ENCODE data around the gene DENND6B. TPM values are rescaled to one million over a fixed set of nuclear protein-coding genes. Genes with fewer than 3 reads are reported as not detected.
A peak's percentile ranks its signal among the peaks of the same experiment; 100 is the strongest.

DENND6B gene
- total and polyA plus RNA-seq, 2 experiments from 2014 or later, result 0.71 to 1.3 TPM

DNA sequence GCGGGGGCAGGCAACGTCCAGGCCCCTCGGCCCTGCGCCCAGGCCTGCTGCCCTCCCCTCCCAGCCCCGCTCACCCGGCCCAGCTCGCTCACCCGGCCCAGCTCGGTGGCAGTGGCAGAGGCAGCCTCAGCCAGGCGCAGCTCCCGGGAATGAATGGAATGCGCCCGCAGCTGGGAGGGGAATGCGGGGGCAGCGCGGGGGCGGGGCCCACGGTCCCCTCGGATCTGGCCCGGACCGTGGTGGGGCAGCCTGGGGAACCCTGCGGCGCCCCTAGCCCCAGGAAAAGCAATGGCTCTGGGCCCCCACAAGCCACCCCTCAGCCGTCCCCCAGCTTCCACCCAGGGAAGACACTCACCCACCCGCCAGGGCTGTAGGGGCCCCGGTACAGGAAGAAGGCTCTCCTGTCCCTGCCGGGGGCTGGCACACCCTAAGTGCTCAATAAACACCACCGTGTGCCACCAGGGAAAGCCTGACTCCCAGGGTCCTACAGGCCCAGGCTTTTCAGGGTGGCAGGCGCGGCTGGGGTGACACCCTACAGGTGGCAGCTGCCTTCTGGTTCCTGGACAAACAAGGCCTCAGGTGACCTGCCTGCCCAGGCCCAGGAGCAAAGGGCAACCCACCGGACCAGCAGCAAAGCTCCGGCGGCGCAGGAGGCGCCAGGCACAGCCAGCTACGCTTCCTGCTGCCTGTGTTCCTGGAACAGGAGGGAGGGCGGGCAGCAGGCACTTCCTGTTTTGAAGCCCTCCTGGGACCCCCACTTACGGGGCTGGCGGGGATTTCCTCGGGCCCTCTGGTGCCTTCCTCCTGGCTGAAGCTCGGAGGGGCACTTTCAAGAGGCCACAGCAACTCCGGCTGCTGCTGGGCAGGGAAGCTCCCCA, 33.1 kb downstream of the DENND6B start:
- Histone ChIP-seq H3K27ac (ENCODE audit: low read depth) (peak overlapping the region; percentile 89), H3K4me1 (ENCODE audit: insufficient read depth) (peaks cover 25% of the 10 kb centered on the region), H3K9me2 (ENCODE audit: insufficient read depth) (no peaks in the 10 kb centered on the region), H3K79me2 (replicated peaks; ENCODE audit: insufficient read depth) (peaks cover 57% of the 10 kb centered on the region), H3F3A (replicated peaks; ENCODE audit: low read depth) (no peaks in the 10 kb centered on the region; the same call in 1 of the 2 replicates), H3K4me3 (peak overlapping the region; percentile 48), H3K36me3 (ENCODE audit: insufficient read depth) (no peaks in the 10 kb centered on the region), H2AFZ (no peak overlapping the region), H4K20me1 (replicated peaks; ENCODE audit: insufficient read depth) (peaks cover 3% of the 10 kb centered on the region; the same call in 1 of the 2 replicates), H3K4me2 (peak overlapping the region; percentile 75), H3K27me3 (ENCODE audit: insufficient read depth) (no peaks in the 10 kb centered on the region)
- ATAC-seq (peak; percentile 91), DNase-seq (ENCODE audit: low spot score) (peak; percentile 90)
- Mint-ChIP-seq H3K9me3 (no peaks in the 10 kb centered on the region; the same call in 2 of the 3 replicates), H3K27me3 (ENCODE audit: insufficient read depth, low read depth, poor library complexity) (peaks cover 24% of the 10 kb centered on the region), H3K4me3 (no peak overlapping the region), H3K27ac (peak overlapping the region; percentile 74; the same call in 1 of the 2 replicates), H3K36me3 (ENCODE audit: low read depth) (peaks cover 3% of the 10 kb centered on the region; the same call in 1 of the 3 replicates), H3K4me1 (peaks cover 14% of the 10 kb centered on the region)
- no peak for TF ChIP-seq EZH2phosphoT487 (IDR thresholded peaks at IDR 0.05; ENCODE audit: unreplicated experiment)
- TF ChIP-seq, protein P1, sequence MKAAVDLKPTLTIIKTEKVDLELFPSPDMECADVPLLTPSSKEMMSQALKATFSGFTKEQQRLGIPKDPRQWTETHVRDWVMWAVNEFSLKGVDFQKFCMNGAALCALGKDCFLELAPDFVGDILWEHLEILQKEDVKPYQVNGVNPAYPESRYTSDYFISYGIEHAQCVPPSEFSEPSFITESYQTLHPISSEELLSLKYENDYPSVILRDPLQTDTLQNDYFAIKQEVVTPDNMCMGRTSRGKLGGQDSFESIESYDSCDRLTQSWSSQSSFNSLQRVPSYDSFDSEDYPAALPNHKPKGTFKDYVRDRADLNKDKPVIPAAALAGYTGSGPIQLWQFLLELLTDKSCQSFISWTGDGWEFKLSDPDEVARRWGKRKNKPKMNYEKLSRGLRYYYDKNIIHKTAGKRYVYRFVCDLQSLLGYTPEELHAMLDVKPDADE (IDR thresholded peaks at IDR 0.05), result no peak
- TF ChIP-seq POLR2AphosphoS5 (IDR thresholded peaks at IDR 0.05; ENCODE audit: low read depth), result no peak
- no peak for TF ChIP-seq STAT1 (IDR thresholded peaks at IDR 0.05; ENCODE audit: unreplicated experiment)
- TF ChIP-seq, protein P2, sequence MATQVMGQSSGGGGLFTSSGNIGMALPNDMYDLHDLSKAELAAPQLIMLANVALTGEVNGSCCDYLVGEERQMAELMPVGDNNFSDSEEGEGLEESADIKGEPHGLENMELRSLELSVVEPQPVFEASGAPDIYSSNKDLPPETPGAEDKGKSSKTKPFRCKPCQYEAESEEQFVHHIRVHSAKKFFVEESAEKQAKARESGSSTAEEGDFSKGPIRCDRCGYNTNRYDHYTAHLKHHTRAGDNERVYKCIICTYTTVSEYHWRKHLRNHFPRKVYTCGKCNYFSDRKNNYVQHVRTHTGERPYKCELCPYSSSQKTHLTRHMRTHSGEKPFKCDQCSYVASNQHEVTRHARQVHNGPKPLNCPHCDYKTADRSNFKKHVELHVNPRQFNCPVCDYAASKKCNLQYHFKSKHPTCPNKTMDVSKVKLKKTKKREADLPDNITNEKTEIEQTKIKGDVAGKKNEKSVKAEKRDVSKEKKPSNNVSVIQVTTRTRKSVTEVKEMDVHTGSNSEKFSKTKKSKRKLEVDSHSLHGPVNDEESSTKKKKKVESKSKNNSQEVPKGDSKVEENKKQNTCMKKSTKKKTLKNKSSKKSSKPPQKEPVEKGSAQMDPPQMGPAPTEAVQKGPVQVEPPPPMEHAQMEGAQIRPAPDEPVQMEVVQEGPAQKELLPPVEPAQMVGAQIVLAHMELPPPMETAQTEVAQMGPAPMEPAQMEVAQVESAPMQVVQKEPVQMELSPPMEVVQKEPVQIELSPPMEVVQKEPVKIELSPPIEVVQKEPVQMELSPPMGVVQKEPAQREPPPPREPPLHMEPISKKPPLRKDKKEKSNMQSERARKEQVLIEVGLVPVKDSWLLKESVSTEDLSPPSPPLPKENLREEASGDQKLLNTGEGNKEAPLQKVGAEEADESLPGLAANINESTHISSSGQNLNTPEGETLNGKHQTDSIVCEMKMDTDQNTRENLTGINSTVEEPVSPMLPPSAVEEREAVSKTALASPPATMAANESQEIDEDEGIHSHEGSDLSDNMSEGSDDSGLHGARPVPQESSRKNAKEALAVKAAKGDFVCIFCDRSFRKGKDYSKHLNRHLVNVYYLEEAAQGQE (IDR thresholded peaks at IDR 0.05; ENCODE audit: unreplicated experiment), result no peak
- TF ChIP-seq, protein P3, sequence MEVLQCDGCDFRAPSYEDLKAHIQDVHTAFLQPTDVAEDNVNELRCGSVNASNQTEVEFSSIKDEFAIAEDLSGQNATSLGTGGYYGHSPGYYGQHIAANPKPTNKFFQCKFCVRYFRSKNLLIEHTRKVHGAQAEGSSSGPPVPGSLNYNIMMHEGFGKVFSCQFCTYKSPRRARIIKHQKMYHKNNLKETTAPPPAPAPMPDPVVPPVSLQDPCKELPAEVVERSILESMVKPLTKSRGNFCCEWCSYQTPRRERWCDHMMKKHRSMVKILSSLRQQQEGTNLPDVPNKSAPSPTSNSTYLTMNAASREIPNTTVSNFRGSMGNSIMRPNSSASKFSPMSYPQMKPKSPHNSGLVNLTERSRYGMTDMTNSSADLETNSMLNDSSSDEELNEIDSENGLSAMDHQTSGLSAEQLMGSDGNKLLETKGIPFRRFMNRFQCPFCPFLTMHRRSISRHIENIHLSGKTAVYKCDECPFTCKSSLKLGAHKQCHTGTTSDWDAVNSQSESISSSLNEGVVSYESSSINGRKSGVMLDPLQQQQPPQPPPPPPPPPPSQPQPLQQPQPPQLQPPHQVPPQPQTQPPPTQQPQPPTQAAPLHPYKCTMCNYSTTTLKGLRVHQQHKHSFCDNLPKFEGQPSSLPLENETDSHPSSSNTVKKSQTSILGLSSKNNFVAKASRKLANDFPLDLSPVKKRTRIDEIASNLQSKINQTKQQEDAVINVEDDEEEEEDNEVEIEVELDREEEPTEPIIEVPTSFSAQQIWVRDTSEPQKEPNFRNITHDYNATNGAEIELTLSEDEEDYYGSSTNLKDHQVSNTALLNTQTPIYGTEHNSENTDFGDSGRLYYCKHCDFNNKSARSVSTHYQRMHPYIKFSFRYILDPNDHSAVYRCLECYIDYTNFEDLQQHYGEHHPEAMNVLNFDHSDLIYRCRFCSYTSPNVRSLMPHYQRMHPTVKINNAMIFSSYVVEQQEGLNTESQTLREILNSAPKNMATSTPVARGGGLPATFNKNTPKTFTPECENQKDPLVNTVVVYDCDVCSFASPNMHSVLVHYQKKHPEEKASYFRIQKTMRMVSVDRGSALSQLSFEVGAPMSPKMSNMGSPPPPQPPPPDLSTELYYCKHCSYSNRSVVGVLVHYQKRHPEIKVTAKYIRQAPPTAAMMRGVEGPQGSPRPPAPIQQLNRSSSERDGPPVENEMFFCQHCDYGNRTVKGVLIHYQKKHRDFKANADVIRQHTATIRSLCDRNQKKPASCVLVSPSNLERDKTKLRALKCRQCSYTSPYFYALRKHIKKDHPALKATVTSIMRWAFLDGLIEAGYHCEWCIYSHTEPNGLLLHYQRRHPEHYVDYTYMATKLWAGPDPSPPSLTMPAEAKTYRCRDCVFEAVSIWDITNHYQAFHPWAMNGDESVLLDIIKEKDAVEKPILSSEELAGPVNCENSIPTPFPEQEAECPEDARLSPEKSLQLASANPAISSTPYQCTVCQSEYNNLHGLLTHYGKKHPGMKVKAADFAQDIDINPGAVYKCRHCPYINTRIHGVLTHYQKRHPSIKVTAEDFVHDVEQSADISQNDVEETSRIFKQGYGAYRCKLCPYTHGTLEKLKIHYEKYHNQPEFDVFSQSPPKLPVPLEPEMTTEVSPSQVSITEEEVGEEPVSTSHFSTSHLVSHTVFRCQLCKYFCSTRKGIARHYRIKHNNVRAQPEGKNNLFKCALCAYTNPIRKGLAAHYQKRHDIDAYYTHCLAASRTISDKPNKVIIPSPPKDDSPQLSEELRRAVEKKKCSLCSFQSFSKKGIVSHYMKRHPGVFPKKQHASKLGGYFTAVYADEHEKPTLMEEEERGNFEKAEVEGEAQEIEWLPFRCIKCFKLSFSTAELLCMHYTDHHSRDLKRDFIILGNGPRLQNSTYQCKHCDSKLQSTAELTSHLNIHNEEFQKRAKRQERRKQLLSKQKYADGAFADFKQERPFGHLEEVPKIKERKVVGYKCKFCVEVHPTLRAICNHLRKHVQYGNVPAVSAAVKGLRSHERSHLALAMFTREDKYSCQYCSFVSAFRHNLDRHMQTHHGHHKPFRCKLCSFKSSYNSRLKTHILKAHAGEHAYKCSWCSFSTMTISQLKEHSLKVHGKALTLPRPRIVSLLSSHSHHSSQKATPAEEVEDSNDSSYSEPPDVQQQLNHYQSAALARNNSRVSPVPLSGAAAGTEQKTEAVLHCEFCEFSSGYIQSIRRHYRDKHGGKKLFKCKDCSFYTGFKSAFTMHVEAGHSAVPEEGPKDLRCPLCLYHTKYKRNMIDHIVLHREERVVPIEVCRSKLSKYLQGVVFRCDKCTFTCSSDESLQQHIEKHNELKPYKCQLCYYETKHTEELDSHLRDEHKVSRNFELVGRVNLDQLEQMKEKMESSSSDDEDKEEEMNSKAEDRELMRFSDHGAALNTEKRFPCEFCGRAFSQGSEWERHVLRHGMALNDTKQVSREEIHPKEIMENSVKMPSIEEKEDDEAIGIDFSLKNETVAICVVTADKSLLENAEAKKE (CRISPR knock-in tag; IDR thresholded peaks at IDR 0.05), result no peak
- no peak for TF ChIP-seq CREB1 (CRISPR knock-in tag; IDR thresholded peaks at IDR 0.05; ENCODE audit: low read depth)
- TF ChIP-seq, protein P4, sequence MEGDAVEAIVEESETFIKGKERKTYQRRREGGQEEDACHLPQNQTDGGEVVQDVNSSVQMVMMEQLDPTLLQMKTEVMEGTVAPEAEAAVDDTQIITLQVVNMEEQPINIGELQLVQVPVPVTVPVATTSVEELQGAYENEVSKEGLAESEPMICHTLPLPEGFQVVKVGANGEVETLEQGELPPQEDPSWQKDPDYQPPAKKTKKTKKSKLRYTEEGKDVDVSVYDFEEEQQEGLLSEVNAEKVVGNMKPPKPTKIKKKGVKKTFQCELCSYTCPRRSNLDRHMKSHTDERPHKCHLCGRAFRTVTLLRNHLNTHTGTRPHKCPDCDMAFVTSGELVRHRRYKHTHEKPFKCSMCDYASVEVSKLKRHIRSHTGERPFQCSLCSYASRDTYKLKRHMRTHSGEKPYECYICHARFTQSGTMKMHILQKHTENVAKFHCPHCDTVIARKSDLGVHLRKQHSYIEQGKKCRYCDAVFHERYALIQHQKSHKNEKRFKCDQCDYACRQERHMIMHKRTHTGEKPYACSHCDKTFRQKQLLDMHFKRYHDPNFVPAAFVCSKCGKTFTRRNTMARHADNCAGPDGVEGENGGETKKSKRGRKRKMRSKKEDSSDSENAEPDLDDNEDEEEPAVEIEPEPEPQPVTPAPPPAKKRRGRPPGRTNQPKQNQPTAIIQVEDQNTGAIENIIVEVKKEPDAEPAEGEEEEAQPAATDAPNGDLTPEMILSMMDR (conservative IDR thresholded peaks at IDR 0.05; ENCODE audit: low read depth in 2 of 2), result no peak
- TF ChIP-seq JUNB (IDR thresholded peaks at IDR 0.05; ENCODE audit: unreplicated experiment), result no peak
- no peak for TF ChIP-seq ZNF114 (CRISPR knock-in tag; IDR thresholded peaks at IDR 0.05)
- TF ChIP-seq ZNF331 (CRISPR knock-in tag; IDR thresholded peaks at IDR 0.05; ENCODE audit: low read depth), result no peak
- TF ChIP-seq EZH2 (IDR thresholded peaks at IDR 0.05; ENCODE audit: low read depth, unreplicated experiment), result no peak
- no peak for TF ChIP-seq NANOG (IDR thresholded peaks at IDR 0.05; ENCODE audit: borderline replicate concordance)

All from GM23338 (cell line).